Measurements from ENCODE around the gene EBF3.

The EBF3 gene

DNA sequence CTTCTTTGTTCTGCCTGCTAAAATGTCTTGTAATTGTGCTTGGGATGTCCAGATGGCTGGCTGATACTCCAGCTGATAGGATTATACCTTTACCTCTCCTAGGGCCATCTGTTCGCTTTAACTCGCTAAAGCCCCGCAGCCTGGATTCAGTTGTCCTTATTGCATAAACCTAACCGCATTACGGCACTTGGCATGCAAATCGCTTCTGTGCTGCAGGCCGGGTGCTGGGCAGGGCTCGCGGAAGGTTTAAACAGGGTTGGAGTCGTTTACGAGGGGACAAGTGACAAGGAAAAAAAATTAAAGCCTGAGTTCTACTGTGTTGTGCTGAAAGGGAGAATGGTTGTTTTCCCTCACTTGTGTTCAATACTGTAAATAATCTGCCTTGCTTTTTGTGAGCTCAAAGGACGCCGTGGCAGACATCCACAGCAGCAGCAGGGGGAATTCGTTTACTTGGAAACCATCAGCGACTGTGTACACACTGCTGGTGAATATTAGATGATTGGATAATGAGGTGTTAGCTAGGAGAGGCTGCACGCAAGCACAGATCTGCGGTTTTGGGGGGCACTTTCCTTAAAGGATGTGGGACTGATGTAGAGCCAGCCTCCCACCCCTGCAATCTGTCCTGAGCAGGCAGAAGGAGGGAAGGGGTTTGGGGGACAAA, 93.0 kb downstream of the EBF3 start:
- no peaks in the 10 kb centered on the region for H3K36me3 Mint-ChIP-seq (ENCODE audit: low read depth)
- no peak overlapping the region for H3K4me3 Mint-ChIP-seq
- H3K9me3 Mint-ChIP-seq: no peaks in the 10 kb centered on the region
- H3K27me3 Mint-ChIP-seq: peaks cover 4% of the 10 kb centered on the region
- H3K27ac Mint-ChIP-seq: no peak overlapping the region
- H3K4me1 Mint-ChIP-seq (ENCODE audit: low read depth): peaks cover 3% of the 10 kb centered on the region
- DNase-seq: no peak

DNA sequence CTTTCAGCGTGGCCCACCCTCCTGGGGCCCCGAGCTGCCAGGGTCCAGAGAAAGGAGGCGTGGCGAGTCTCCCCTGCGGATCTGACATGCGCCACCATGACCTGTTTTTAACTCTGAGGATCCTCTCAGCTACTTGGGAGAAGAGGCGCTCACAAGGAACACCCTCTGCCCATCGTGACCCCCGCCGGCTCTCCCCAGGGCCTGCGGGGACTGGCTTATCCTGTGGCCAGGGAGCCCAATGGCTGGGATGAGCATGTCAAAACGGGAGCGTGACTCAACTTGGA, 93.7 kb downstream of the EBF3 start:
- no peak for DNase-seq
- Mint-ChIP-seq H3K4me3 (no peak overlapping the region), H3K9me3 (no peaks in the 10 kb centered on the region), H3K36me3 (ENCODE audit: low read depth) (no peaks in the 10 kb centered on the region), H3K4me1 (ENCODE audit: low read depth) (peaks cover 3% of the 10 kb centered on the region), H3K27me3 (peaks cover under 1% of the 10 kb centered on the region), H3K27ac (no peak overlapping the region)

DNA sequence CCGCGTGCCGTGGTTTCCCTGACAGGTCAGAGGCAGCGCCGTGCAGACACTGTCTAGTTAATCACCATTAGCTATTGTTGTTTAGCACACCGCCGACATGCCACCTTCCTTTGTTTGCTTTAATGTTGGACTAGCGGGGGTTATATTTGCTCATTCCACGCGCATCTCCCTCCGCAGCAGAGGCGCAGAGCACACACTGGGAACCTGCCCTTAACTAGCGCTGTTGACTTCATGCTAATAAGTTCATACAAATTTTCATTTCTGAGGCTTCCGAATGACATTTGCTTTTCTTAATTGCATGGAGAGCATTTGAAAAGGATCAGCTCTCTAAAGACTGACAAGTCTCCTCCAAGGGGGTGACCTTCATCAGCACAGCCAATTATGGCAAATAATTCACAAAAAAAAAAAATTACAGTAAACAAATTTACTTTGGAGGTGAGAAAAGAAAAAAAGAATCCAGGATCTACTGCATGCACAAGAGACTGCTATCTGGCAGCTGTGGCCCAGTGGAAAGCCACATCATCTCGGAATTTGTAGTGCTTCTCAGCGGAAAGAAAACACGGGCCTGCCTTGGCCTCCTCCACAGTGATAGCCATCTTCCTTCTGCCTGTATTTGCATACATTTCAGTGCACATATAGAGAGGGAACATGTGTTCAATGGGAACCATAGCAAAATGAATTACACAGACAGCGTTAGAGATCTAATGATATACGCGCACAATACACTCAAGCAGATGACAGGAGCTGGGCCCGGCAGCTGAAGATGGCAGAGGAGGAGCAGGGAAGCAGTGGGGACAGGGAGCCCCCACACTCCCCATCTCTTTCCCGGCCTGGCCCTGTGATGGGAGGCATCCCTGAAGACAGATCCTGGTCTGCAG, 94.2 kb downstream of the EBF3 start:
- H3K9me3 Mint-ChIP-seq: no peaks in the 10 kb centered on the region
- H3K4me3 Mint-ChIP-seq: no peak overlapping the region
- H3K4me1 Mint-ChIP-seq (ENCODE audit: low read depth): peaks cover 3% of the 10 kb centered on the region
- H3K27me3 Mint-ChIP-seq: no peaks in the 10 kb centered on the region
- DNase-seq: no peak
- no peak overlapping the region for H3K27ac Mint-ChIP-seq
- no peaks in the 10 kb centered on the region for H3K36me3 Mint-ChIP-seq (ENCODE audit: low read depth)

DNA sequence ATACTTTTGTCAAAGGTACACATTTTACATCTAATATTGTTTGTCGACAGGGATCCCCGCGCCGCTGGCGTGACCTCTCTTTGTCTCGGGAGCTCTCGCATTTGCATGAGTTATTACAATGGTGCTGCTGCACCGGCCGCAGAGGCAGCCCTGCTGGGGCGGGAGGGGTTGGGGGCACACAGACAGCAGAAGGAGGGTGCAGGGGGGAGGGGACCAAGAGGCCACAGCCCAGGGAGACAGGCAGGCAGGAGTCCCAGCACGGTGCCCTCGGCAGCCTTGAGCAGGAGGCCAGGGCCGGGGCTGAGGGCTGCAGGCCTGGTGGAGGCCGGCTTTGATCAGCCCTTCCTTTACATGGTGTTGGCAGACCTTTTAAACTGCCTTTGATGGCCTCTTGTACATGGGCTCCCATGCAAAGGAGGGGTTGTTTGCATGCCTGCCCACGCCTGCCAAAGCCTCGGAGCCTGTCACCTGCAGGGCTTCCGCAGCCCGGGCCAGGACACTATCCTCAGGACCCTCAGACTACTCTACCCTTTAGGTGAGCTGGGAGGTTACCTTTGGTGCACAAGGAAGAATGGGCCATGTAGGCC, 95.5 kb downstream of the EBF3 start:
- no peaks in the 10 kb centered on the region for H3K9me3 Mint-ChIP-seq
- H3K4me3 Mint-ChIP-seq: no peak overlapping the region
- DNase-seq: no peak
- no peak overlapping the region for H3K27ac Mint-ChIP-seq
- peaks cover 3% of the 10 kb centered on the region for H3K4me1 Mint-ChIP-seq (ENCODE audit: low read depth)
- no peaks in the 10 kb centered on the region for H3K36me3 Mint-ChIP-seq (ENCODE audit: low read depth)
- no peaks in the 10 kb centered on the region for H3K27me3 Mint-ChIP-seq

DNA sequence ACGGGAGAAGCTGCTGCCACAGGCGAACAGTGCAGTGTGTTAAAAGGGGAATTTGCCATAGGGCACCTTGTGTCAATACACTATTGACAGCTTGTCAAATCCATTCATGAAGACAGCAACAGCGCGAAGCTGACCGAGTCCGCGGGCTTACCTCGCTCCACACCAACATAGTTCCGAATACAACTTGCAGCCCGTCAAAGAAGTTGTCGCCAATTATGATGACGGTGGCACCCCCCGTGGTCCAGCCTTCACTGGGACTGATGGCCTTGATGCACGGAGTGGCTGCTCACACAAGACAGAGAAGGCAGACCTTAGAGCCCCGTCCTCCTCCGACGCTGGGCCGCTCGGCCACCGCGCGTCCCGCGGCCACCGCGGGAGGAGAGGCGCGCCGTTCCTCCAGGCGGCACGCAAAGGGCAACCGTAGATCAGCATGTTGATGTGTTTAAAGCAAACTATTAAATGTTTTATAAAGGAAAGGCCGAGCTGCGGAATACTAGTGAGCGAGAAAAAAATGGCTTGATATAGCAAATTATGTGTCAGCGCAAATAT, 96.4 kb downstream of the EBF3 start:
- no peak overlapping the region for H3K4me3 Mint-ChIP-seq
- H3K27ac Mint-ChIP-seq: no peak overlapping the region
- H3K9me3 Mint-ChIP-seq: no peaks in the 10 kb centered on the region
- no peak for DNase-seq
- no peaks in the 10 kb centered on the region for H3K36me3 Mint-ChIP-seq (ENCODE audit: low read depth)
- peaks cover 3% of the 10 kb centered on the region for H3K4me1 Mint-ChIP-seq (ENCODE audit: low read depth)
- no peaks in the 10 kb centered on the region for H3K27me3 Mint-ChIP-seq

DNA sequence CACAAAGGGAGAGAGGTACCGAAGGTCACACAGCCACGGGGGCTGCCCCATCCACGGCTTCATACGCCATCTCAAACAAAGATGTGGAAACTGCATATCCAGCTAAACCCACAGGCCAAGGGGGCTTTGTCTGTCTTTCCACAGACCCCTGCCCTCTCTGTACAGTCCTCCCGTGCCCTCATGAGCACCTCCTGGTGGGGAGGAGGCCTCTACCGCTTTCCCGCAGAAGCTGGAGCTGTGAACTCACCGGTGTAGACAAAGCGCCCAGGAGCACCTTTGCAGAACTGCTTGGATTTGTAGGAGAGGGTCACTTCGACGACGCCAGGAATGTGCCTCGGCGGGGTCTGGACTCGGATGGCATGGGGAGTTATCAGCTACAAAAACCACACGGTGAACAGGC, 97.2 kb downstream of the EBF3 start:
- DNase-seq: no peak
- Mint-ChIP-seq H3K4me1 (ENCODE audit: low read depth) (peaks cover 3% of the 10 kb centered on the region), H3K27ac (no peak overlapping the region), H3K9me3 (no peaks in the 10 kb centered on the region), H3K4me3 (no peak overlapping the region), H3K36me3 (ENCODE audit: low read depth) (no peaks in the 10 kb centered on the region), H3K27me3 (no peaks in the 10 kb centered on the region)

DNA sequence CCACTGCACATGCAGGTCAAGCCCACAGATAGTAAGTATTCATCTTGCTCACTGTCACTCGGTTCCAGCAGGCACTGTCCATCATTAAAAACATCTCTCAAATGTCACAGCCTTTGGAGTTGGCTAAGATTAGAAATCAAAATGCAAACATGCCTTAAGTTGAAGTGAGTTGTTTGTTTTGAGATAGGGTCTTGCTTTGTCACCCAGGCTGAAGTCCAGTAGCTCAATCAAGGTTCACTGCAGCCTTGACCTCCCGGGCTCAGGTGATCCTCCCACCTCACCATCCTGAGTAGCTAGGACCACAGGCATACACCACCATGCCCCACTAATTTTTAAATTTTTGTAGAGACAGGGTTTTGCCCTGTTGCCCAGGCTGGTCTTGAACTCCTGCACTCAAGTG, 98.1 kb downstream of the EBF3 start:
- no peak for DNase-seq
- Mint-ChIP-seq H3K4me3 (no peak overlapping the region), H3K27me3 (no peaks in the 10 kb centered on the region), H3K27ac (no peak overlapping the region), H3K9me3 (no peaks in the 10 kb centered on the region), H3K36me3 (ENCODE audit: low read depth) (no peaks in the 10 kb centered on the region), H3K4me1 (ENCODE audit: low read depth) (peaks cover under 1% of the 10 kb centered on the region)

DNA sequence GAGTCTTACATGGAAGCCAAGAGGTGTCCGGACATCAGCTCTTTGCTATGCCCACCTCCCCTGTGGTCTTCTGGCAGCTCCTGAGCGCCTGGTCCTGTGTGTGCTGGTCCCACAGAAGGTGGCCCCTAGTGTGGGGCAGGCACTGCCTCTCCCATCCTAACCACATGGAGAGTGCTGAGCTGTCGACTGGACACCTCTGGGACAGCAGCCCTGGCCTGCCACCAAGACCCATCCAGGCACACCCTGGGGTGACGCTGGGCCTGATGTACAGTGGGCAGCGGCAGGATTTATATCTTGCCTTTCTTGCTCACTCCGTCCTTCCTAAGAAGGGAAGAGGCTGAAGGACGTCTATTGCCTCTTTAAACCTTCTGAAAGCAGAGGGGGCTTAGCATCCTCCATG, 98.7 kb downstream of the EBF3 start:
- Mint-ChIP-seq H3K4me1 (ENCODE audit: low read depth) (no peaks in the 10 kb centered on the region), H3K27ac (no peak overlapping the region), H3K9me3 (no peaks in the 10 kb centered on the region), H3K27me3 (no peaks in the 10 kb centered on the region), H3K36me3 (ENCODE audit: low read depth) (no peaks in the 10 kb centered on the region), H3K4me3 (no peak overlapping the region)
- DNase-seq: no peak

DNA sequence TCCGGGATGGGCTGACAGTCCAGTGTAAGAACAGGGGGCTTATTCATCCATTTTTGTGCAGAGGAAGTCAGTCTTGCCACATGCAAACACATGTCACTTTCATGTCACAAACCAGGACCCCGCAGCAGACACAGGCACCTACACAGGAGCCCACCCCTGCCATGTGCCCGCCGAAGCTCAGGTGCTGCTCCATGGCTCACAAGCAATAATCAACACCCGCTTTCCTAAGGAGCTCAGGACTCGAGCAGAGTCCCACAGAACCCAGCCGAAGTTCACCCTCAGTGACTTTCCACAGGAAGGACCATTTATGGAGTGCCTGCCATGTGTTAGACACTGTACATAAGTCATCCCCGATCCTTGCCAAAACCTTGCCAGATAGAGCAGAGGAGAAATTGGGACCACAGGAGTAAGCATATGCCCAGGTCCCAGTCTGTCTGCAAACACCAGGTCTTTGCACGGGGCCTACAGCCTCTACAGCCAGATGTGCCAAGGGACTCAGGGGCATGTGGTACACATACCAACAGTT, 99.4 kb downstream of the EBF3 start:
- no peaks in the 10 kb centered on the region for H3K9me3 Mint-ChIP-seq
- no peaks in the 10 kb centered on the region for H3K27me3 Mint-ChIP-seq
- H3K36me3 Mint-ChIP-seq (ENCODE audit: low read depth): no peaks in the 10 kb centered on the region
- no peak overlapping the region for H3K27ac Mint-ChIP-seq
- H3K4me3 Mint-ChIP-seq: no peak overlapping the region
- H3K4me1 Mint-ChIP-seq (ENCODE audit: low read depth): no peaks in the 10 kb centered on the region
- DNase-seq: no peak

DNA sequence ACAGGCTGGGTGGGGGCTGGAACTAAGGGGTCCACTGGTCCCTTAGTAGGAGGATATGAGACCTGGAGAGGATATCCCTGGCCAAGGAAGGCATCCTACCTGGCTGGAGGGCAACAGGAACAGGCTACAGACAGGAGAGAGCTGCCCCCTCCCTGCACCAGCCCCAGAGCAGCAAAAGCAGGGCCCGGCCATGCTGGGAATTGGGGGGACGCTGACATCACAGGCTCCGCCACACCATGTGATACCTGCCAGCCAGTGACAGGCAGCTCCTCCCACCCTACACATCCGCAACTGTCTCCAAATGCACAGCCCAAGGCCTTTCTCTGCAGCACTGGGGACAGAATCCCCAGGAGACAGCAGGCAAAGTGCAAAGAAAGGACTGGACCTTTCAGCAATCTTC, 100.0 kb downstream of the EBF3 start:
- no peaks in the 10 kb centered on the region for H3K9me3 Mint-ChIP-seq
- no peak for DNase-seq
- no peaks in the 10 kb centered on the region for H3K27me3 Mint-ChIP-seq
- no peak overlapping the region for H3K4me3 Mint-ChIP-seq
- H3K27ac Mint-ChIP-seq: no peak overlapping the region
- no peaks in the 10 kb centered on the region for H3K36me3 Mint-ChIP-seq (ENCODE audit: low read depth)
- no peaks in the 10 kb centered on the region for H3K4me1 Mint-ChIP-seq (ENCODE audit: low read depth)

DNA sequence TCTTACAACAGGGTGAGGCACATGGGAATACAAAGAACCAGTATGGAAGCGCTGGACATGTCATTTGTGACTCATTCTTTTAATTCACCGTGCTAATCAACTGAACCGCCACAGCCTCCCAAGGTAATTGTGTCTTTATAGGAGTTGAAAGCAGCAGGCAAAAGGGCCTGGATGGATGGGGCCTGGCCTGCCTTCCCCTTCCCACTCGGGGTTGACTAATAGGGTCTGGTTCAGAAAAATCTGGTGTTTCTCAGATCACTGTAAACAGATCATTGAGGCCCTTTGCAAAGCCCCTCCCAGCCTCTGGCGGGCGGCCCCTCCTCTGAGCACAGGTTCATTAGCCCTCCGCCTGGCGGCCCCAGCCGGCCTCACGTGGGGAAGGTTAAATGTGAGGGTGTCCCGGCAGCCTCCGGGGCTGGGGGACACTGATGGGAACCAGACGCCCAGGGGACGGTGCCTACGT, 100.8 kb downstream of the EBF3 start:
- H3K27me3 Mint-ChIP-seq: no peaks in the 10 kb centered on the region
- no peaks in the 10 kb centered on the region for H3K9me3 Mint-ChIP-seq
- H3K27ac Mint-ChIP-seq: no peak overlapping the region
- no peak overlapping the region for H3K4me3 Mint-ChIP-seq
- no peaks in the 10 kb centered on the region for H3K4me1 Mint-ChIP-seq (ENCODE audit: low read depth)
- no peaks in the 10 kb centered on the region for H3K36me3 Mint-ChIP-seq (ENCODE audit: low read depth)
- no peak for DNase-seq

DNA sequence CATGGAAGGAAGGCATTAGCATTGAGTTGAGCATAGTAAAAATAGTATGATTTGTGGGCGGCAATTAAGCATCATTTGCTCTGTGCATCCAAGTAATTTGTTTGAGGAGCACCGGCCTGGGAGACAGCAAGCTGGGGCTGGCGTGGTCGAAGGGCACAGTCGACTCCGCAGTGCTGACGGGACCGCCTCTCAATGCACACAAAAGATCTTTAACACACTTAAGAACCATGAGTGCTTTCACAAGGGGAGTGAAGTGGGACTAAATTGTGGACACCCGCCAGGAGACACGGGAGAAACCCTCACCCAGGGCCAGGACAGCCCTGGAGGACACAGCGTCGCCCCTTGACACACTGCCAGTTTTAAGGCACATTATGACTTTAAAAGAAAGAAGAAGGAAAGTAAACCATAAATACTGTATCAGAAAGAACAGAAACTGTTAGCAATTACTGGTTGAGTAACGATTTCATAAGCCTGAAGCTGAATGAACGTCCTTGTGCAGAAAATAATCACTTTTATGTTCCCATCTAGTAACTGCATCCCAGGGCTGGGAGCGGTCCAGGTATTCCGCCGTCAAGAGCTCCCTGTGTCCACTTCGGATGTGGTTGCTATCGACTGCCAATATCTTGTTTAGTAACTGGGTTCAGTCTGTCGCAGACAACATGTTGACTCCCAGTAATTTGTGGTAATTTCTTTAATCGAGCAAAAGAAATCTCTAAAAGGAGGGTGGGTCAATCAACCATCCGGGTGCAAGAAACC, 102.1 kb downstream of the EBF3 start:
- Mint-ChIP-seq H3K4me1 (ENCODE audit: low read depth) (no peaks in the 10 kb centered on the region), H3K27ac (no peak overlapping the region), H3K9me3 (no peaks in the 10 kb centered on the region), H3K4me3 (no peak overlapping the region), H3K27me3 (no peaks in the 10 kb centered on the region), H3K36me3 (ENCODE audit: low read depth) (no peaks in the 10 kb centered on the region)
- no peak for DNase-seq

DNA sequence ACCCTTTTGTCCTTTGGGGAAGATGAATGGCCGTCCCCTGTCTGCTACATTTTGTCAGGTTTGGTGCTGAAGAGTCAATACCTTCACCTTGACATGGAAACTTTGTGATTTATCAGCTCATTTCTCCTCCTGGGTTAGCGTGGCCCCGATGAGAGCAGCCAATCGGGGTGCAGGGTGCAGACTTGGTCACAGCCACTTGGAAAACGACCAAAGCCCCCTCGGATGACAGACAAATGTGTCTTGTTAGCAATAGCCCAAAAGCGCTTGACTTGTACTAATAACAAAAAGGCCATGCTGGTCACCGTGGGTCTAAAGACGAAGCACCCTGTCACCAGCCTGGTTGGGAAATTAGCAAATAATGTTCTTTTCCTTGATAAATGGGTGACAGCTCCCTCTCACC, 103.7 kb downstream of the EBF3 start:
- H3K9me3 Mint-ChIP-seq: no peaks in the 10 kb centered on the region
- H3K27ac Mint-ChIP-seq: no peak overlapping the region
- no peaks in the 10 kb centered on the region for H3K36me3 Mint-ChIP-seq (ENCODE audit: low read depth)
- H3K4me1 Mint-ChIP-seq (ENCODE audit: low read depth): no peaks in the 10 kb centered on the region
- peaks cover 4% of the 10 kb centered on the region for H3K27me3 Mint-ChIP-seq
- DNase-seq: no peak
- H3K4me3 Mint-ChIP-seq: no peak overlapping the region

DNA sequence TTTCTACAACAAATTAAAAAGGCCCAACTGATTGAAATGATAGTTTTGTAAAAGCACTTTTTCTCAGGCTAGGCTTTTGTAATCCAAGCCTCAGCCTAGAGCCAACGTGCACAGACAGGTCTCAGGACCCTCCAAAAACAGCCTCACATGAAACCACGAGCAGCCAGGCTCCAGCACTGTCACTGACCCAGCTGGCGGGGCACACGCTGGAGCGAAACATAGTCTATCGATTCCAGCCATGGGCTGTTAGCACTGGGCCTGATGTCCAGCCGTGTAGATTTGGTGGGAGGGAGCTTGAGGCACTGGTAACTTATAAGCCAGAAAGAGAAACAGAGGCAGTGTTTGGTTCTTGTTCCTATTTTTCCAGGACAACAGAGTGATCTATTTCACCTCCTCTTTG, 104.5 kb downstream of the EBF3 start:
- Mint-ChIP-seq H3K9me3 (no peaks in the 10 kb centered on the region), H3K27me3 (peaks cover 4% of the 10 kb centered on the region), H3K27ac (no peak overlapping the region), H3K36me3 (ENCODE audit: low read depth) (no peaks in the 10 kb centered on the region), H3K4me3 (no peak overlapping the region), H3K4me1 (ENCODE audit: low read depth) (no peaks in the 10 kb centered on the region)
- no peak for DNase-seq

Data from activated T-cell treated with anti-CD3 and anti-CD28 coated beads, Interleukin-2, amount 50 U/mL, for 24 hours (primary cell).